WI38 (cell line): ENCODE results near the gene OBSCN.

Experiments
- H3K4me3 ChIP-seq: 2 replicates; pipeline ENCODE4 v1.5.1; 2011; ENCODE audit warnings: low read depth, mild to moderate bottlenecking, control low read depth, low read length
- TF ChIP-seq, protein P1 (sequence below): IDR thresholded peaks from 2 replicates; pipeline ENCODE4 v1.5.1; 2012; ENCODE audit warnings: low read depth, mild to moderate bottlenecking, control low read depth, low read length

The OBSCN gene

DNA sequence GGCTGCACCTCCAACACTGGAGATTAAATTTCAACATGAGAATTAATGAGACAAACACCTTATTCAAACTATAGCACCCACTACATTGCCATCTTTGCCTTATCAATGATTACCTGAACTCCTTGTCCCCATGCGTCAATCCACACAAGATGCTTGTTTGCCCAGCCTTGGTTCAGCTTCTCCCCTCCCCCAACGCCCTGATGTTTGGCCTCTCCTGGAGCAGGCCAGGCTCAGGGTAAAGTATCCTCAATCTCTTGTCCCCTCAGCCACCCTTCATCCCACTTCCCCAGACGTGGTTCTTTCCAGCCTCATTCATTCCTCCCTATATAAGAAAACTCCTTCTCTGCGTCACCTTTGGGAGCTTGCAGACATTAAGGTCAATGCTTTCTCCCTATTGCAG lies 220.6 kb downstream of the OBSCN start:
- TF ChIP-seq, protein P1, sequence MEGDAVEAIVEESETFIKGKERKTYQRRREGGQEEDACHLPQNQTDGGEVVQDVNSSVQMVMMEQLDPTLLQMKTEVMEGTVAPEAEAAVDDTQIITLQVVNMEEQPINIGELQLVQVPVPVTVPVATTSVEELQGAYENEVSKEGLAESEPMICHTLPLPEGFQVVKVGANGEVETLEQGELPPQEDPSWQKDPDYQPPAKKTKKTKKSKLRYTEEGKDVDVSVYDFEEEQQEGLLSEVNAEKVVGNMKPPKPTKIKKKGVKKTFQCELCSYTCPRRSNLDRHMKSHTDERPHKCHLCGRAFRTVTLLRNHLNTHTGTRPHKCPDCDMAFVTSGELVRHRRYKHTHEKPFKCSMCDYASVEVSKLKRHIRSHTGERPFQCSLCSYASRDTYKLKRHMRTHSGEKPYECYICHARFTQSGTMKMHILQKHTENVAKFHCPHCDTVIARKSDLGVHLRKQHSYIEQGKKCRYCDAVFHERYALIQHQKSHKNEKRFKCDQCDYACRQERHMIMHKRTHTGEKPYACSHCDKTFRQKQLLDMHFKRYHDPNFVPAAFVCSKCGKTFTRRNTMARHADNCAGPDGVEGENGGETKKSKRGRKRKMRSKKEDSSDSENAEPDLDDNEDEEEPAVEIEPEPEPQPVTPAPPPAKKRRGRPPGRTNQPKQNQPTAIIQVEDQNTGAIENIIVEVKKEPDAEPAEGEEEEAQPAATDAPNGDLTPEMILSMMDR, result no peak
- H3K4me3 ChIP-seq, result no peak overlapping the region
